Measurements from ENCODE around the gene RANBP3L.

The RANBP3L gene

DNA sequence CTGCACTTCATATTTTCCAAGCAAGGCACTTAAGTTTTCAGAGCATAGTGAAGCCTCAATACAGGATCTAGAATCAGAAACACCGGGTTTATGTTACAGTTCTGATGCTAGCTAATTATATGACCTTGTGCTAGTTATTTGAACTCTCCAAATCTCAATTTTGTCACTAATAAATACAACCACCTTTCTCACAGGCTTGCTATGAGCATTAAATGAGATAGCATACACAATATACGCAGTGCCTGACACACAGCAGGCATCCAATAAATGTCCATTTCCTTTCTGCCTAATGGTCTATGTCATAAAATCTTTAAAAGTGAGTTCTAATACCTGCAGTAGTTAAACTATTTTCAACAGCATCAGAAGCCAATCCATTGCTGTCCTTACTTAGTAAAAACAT lies 92.9 kb downstream of the RANBP3L start:
- TF ChIP-seq SIN3A (IDR thresholded peaks at IDR 0.05; ENCODE audit: borderline replicate concordance, insufficient read depth, low read length), result no peak
- no peak for TF ChIP-seq POLR2AphosphoS5 (IDR thresholded peaks at IDR 0.05; ENCODE audit: low read depth, low read length)
- TF ChIP-seq, protein P1, sequence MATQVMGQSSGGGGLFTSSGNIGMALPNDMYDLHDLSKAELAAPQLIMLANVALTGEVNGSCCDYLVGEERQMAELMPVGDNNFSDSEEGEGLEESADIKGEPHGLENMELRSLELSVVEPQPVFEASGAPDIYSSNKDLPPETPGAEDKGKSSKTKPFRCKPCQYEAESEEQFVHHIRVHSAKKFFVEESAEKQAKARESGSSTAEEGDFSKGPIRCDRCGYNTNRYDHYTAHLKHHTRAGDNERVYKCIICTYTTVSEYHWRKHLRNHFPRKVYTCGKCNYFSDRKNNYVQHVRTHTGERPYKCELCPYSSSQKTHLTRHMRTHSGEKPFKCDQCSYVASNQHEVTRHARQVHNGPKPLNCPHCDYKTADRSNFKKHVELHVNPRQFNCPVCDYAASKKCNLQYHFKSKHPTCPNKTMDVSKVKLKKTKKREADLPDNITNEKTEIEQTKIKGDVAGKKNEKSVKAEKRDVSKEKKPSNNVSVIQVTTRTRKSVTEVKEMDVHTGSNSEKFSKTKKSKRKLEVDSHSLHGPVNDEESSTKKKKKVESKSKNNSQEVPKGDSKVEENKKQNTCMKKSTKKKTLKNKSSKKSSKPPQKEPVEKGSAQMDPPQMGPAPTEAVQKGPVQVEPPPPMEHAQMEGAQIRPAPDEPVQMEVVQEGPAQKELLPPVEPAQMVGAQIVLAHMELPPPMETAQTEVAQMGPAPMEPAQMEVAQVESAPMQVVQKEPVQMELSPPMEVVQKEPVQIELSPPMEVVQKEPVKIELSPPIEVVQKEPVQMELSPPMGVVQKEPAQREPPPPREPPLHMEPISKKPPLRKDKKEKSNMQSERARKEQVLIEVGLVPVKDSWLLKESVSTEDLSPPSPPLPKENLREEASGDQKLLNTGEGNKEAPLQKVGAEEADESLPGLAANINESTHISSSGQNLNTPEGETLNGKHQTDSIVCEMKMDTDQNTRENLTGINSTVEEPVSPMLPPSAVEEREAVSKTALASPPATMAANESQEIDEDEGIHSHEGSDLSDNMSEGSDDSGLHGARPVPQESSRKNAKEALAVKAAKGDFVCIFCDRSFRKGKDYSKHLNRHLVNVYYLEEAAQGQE (IDR thresholded peaks at IDR 0.05; ENCODE audit: insufficient read depth in 1 of 2, low read depth in 2 of 2, low read length in 2 of 2), result no peak
- no peak for TF ChIP-seq TAF1 (IDR thresholded peaks at IDR 0.05; ENCODE audit: borderline replicate concordance, insufficient read depth, low read length)
- TF ChIP-seq FOXP2 (optimal IDR thresholded peaks at IDR 0.05; ENCODE audit: borderline replicate concordance, extremely low read depth, extremely low read length, insufficient read depth), result no peak

DNA sequence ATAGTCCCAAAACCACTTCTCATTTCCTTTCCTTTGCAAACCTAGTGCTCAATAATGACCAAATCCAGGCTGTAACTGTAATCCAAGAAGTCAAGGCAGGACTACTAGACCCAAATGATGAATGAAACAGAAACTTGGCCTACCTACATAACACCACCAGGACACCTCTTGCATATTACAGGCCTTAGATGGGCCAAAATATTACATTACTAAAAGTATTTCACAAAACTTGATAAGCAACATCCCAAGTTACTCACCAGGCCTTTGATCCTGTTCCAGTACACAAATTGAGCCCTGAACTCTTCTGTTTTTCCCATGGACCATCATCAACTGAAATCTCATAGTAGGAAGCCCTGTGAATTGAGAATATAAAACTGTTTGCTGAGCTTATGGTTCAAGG lies 94.8 kb downstream of the RANBP3L start:
- no peak for TF ChIP-seq POLR2AphosphoS5 (IDR thresholded peaks at IDR 0.05; ENCODE audit: low read depth, low read length)
- TF ChIP-seq FOXP2 (optimal IDR thresholded peaks at IDR 0.05; ENCODE audit: borderline replicate concordance, extremely low read depth, extremely low read length, insufficient read depth), result no peak
- TF ChIP-seq, protein P1 (IDR thresholded peaks at IDR 0.05; ENCODE audit: insufficient read depth in 1 of 2, low read depth in 2 of 2, low read length in 2 of 2), result no peak

DNA sequence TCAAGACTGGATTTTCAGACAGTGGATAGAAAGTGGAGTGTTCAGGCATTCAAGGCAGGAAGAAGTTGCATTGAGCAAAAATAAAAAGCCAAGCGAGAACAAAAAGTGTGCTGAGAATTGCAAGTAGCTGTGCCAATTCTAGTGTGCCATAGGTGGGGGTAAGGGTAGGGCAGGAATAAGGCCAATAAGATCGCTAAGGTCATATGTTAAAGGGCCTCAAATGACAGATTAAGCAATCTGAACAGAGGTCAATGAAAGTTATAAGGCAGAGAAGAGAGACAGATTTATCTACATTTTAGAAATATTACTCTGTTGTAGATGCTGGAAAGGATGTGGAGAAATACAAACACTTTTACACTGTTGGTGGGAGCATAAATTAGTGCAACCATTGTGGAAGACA lies 96.4 kb downstream of the RANBP3L start:
- TF ChIP-seq, protein P1 (IDR thresholded peaks at IDR 0.05; ENCODE audit: insufficient read depth in 1 of 2, low read depth in 2 of 2, low read length in 2 of 2), result no peak
- no peak for TF ChIP-seq FOXP2 (optimal IDR thresholded peaks at IDR 0.05; ENCODE audit: borderline replicate concordance, extremely low read depth, extremely low read length, insufficient read depth)
- TF ChIP-seq TAF1 (IDR thresholded peaks at IDR 0.05; ENCODE audit: borderline replicate concordance, insufficient read depth, low read length), result no peak
- TF ChIP-seq SIN3A (IDR thresholded peaks at IDR 0.05; ENCODE audit: borderline replicate concordance, insufficient read depth, low read length), result no peak
- no peak for TF ChIP-seq POLR2AphosphoS5 (IDR thresholded peaks at IDR 0.05; ENCODE audit: low read depth, low read length)

DNA sequence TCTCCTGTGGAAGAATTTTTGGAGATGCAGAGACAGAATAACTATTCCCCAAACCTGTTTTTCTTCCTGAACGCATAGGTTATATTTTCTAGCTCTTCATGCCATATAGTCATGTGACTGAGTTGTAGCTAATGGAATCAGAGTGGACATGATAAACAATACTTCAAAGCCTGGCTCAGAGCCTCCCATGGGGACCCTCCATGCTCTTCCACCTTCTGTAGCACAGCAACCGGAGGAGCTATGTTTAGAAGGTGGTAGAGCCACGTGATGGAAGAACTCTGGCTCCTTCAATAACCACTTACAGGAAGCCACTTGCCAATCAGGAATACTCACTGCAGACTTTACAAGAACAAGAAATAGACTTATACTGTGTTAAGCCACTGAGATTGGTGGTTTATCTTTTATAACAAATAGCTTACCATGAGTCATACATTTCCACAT lies 99.2 kb downstream of the RANBP3L start:
- TF ChIP-seq TAF1 (IDR thresholded peaks at IDR 0.05; ENCODE audit: borderline replicate concordance, insufficient read depth, low read length) (no peak), SIN3A (IDR thresholded peaks at IDR 0.05; ENCODE audit: borderline replicate concordance, insufficient read depth, low read length) (no peak), FOXP2 (optimal IDR thresholded peaks at IDR 0.05; ENCODE audit: borderline replicate concordance, extremely low read depth, extremely low read length, insufficient read depth) (no peak), POLR2AphosphoS5 (IDR thresholded peaks at IDR 0.05; ENCODE audit: low read depth, low read length) (no peak)
- TF ChIP-seq, protein P1 (IDR thresholded peaks at IDR 0.05; ENCODE audit: insufficient read depth in 1 of 2, low read depth in 2 of 2, low read length in 2 of 2), result no peak

DNA sequence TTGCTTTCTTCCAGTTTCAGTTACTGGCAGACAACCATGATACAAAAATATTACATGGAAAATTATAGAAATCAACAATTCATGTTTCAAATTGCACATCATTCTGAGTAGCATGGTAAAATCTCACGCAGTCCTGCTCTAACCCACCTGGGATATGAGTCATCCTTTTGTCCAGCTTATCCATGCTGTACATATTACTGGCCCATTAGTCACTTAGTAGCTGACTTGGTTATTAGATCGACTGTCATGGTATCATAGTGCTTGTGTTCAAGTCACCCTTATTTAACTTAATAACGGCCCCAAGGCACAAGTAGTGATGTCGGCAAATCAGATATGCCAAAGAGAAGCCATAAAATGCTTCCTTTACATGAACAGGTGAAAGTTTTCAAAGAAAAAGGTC lies 101.2 kb downstream of the RANBP3L start:
- TF ChIP-seq FOXP2 (optimal IDR thresholded peaks at IDR 0.05; ENCODE audit: borderline replicate concordance, extremely low read depth, extremely low read length, insufficient read depth) (no peak), TAF1 (IDR thresholded peaks at IDR 0.05; ENCODE audit: borderline replicate concordance, insufficient read depth, low read length) (no peak), POLR2AphosphoS5 (IDR thresholded peaks at IDR 0.05; ENCODE audit: low read depth, low read length) (no peak), SIN3A (IDR thresholded peaks at IDR 0.05; ENCODE audit: borderline replicate concordance, insufficient read depth, low read length) (no peak)
- TF ChIP-seq, protein P1 (IDR thresholded peaks at IDR 0.05; ENCODE audit: insufficient read depth in 1 of 2, low read depth in 2 of 2, low read length in 2 of 2), result no peak

Data from PFSK-1 (cell line).